GM23338 (cell line): Measurements from ENCODE around the gene TYROBP.
"Not testable (repeated sequence)": the region's sequence is repeated elsewhere in the genome, so short reads cannot be mapped to it uniquely, and the experiment has no call there.

Experiments used
- CREB1 ChIP-seq: fragments of 250-450 bp; sonication (Bioruptor Pico); IDR thresholded peaks from 2 replicates; pipeline ENCODE4 v1.5.0; 2020; ENCODE audit warnings: low read depth, mild to moderate bottlenecking, moderate library complexity
- CTCF ChIP-seq, 2 experiments: fragments of 200-600 bp in 1 of 2; sonication (generic) in 1 of 2; conservative IDR thresholded peaks; 2 replicates each; pipeline versions ENCODE4 v1.5.1 to v1.6.1; 2016 to 2017; ENCODE audit warnings: antibody characterized with exemption in 2 of 2, low read depth in 2 of 2, mild to moderate bottlenecking in 2 of 2, moderate library complexity in 1 of 2
- ETS1 ChIP-seq: IDR thresholded peaks from 2 replicates; pipeline ENCODE4 v1.6.1; 2016; ENCODE audit warnings: antibody characterized with exemption
- EZH2 ChIP-seq: fragments of 200-600 bp; sonication (generic); IDR thresholded peaks from one replicate; pipeline ENCODE4 v1.8.0; 2017; ENCODE audit warnings: antibody characterized with exemption, mild to moderate bottlenecking, low read depth; ENCODE audit not compliant: unreplicated experiment
- EZH2phosphoT487 ChIP-seq: fragments of 200-600 bp; sonication (generic); IDR thresholded peaks from one replicate; pipeline ENCODE4 v1.8.1; 2018; ENCODE audit warnings: antibody characterized with exemption; ENCODE audit not compliant: unreplicated experiment
- JUNB ChIP-seq: IDR thresholded peaks from one replicate; pipeline ENCODE4 v1.6.1; 2016; ENCODE audit warnings: antibody characterized with exemption; ENCODE audit not compliant: unreplicated experiment
- POLR2AphosphoS5 ChIP-seq: IDR thresholded peaks from 2 replicates; pipeline ENCODE4 v1.6.1; 2016; ENCODE audit warnings: antibody characterized with exemption, low read depth
- STAT1 ChIP-seq: IDR thresholded peaks from one replicate; pipeline ENCODE4 v1.6.1; 2016; ENCODE audit warnings: antibody characterized with exemption; ENCODE audit not compliant: unreplicated experiment
- ZNF462 ChIP-seq: fragments of 250-450 bp; sonication (Bioruptor Pico); IDR thresholded peaks from 2 replicates; pipeline ENCODE4 v1.5.0; 2020; ENCODE audit warnings: mild to moderate bottlenecking, moderate library complexity
- TF ChIP-seq, protein P1 (sequence below): IDR thresholded peaks from one replicate; pipeline ENCODE4 v1.6.1; 2018; ENCODE audit warnings: antibody characterized with exemption; ENCODE audit not compliant: unreplicated experiment

GRCh38 chr19:35891819-35892218 lies 16.3 kb downstream of the TYROBP start:
- TF ChIP-seq CTCF (conservative IDR thresholded peaks at IDR 0.05; ENCODE audit: low read depth in 2 of 2); EZH2phosphoT487; ETS1; JUNB; EZH2; POLR2AphosphoS5; CREB1; ZNF462 (CRISPR knock-in tag); STAT1: not testable (repeated sequence)
- TF ChIP-seq, protein P1, sequence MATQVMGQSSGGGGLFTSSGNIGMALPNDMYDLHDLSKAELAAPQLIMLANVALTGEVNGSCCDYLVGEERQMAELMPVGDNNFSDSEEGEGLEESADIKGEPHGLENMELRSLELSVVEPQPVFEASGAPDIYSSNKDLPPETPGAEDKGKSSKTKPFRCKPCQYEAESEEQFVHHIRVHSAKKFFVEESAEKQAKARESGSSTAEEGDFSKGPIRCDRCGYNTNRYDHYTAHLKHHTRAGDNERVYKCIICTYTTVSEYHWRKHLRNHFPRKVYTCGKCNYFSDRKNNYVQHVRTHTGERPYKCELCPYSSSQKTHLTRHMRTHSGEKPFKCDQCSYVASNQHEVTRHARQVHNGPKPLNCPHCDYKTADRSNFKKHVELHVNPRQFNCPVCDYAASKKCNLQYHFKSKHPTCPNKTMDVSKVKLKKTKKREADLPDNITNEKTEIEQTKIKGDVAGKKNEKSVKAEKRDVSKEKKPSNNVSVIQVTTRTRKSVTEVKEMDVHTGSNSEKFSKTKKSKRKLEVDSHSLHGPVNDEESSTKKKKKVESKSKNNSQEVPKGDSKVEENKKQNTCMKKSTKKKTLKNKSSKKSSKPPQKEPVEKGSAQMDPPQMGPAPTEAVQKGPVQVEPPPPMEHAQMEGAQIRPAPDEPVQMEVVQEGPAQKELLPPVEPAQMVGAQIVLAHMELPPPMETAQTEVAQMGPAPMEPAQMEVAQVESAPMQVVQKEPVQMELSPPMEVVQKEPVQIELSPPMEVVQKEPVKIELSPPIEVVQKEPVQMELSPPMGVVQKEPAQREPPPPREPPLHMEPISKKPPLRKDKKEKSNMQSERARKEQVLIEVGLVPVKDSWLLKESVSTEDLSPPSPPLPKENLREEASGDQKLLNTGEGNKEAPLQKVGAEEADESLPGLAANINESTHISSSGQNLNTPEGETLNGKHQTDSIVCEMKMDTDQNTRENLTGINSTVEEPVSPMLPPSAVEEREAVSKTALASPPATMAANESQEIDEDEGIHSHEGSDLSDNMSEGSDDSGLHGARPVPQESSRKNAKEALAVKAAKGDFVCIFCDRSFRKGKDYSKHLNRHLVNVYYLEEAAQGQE, result not testable (repeated sequence)
